ENCODE data around the gene HMCES. TPM values are rescaled to one million over a fixed set of nuclear protein-coding genes. Genes with fewer than 3 reads are reported as not detected.

Gene HMCES
- polyA plus RNA-seq, 1 of the 3 experiments (the other 2 are of a cell fraction), result 32.4 TPM

DNA sequence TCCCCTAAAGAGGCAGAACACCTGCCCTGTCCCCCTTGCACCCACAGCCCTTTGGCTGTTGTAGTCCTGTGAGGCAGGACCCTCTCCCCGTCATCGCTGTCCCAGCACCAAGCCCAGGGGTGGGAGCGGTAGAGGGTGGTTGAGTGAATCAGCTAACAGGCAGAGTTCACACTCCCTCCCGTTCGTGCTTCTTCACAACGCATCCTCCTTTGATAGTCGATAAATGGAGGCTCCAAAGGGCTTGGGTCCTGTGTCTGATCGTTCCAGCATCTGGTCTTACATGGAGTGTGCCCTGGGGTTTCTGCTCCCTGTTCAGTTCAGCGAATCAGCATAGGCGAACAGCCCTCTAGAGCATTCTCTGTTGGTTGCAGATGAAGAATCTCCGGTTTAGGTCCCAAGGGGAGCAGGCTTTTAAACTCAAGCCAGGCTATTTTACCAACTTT lies 820 bp upstream of the HMCES start:
- H3K36me3 ChIP-seq (replicated peaks in 1 of 2; ENCODE audit: control insufficient read depth in 1 of 2, insufficient read depth in 2 of 2, low read length in 1 of 2), result peaks cover 25 to 48% of the 10 kb centered on the region in 2 experiments
- CTCF ChIA-PET, result interaction anchor here (0.7 to 0.8 kb wide), 2 partner anchors 307 to 308 kb away, joined by 3 read pairs; no protein-coding TSS in a partner anchor

DNA sequence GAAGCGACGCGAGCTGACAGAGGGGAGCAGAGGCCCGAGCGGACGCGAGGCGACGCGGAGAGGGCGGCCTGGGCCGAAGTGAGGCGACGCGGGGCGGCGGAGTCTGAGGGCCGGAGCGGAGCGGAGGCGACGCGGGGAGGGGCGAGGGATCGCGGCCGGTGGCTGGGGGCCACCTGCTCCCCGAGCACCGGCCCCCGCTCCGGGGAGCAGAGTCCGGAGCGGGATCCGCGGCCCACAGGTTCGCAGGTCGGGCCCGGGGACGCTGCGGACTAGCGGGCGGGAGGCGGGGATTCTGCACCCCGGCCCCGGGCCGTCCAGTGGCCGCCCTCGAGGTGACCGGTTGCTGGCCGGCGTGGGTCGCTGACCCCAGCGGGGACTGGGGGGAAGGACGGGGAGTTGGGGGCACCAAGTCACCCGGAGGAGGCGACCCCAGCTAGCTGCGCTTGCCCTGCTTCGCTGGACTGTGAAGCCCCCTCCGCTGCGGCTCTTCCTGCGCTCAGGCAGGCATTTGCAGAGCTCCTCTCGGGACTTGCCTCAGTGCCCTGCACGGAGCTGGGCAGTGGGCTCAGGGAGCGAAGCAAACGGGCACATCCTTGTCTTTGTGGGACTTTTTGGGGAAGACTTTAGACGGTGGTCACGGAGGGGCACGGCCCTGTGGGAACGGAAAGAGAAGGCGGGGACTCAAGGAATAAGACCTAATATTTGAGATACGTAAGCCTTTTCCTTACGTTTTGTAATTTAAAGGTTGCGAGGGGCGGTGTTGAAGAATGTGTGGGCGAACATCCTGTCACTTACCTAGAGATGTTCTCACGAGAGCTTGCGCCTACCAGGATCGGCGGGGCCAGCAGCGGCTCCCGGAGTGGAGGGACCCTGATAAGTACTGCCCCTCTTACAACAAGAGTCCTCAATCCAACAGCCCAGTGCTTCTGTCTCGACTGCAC lies 566 bp downstream of the HMCES start:
- Histone ChIP-seq H3K4me2 (peak overlapping the region; percentile 88), H3K27me3 (ENCODE audit: insufficient read depth) (no peaks in the 10 kb centered on the region), H2AFZ (ENCODE audit: low read depth) (peak overlapping the region; percentile 85), H3K9me3 (no peaks in the 10 kb centered on the region; the same call in 1 of the 2 replicates), H3K4me1 (ENCODE audit: control insufficient read depth in 1 of 2, insufficient read depth in 2 of 2, low read depth in 1 of 2, low read length in 1 of 2) (peaks cover 11 to 14% of the 10 kb centered on the region in 2 experiments; a peak in 2 of 4 replicates), H3K4me3 (ENCODE audit: low read depth in 2 of 2, low read length in 1 of 2) (peak overlapping the region; percentile 79 to 84), H3K36me3 (replicated peaks in 1 of 2; ENCODE audit: control insufficient read depth in 1 of 2, insufficient read depth in 2 of 2, low read length in 1 of 2) (peaks cover 14 to 34% of the 10 kb centered on the region in 2 experiments), H3F3A (replicated peaks; ENCODE audit: insufficient read depth) (peaks cover 32% of the 10 kb centered on the region), H3K27ac (ENCODE audit: low read depth in 2 of 2, low read length in 1 of 2) (peak overlapping the region; percentile 77 to 87), H3K9ac (peak overlapping the region; percentile 83), H4K20me1 (ENCODE audit: insufficient read depth) (no peaks in the 10 kb centered on the region), H3K79me2 (ENCODE audit: insufficient read depth) (peaks cover 36% of the 10 kb centered on the region), H3K9me2 (no peaks in the 10 kb centered on the region)
- POLR2A ChIA-PET, result interaction anchor here (0.7 to 2.5 kb wide), 3 partner anchors 36 to 96 kb away, joined by 3 to 25 read pairs (median 4); partner anchors contain the start of gene CNBP
- 2% methylated on average over 43 of the region's 82 CpGs for whole genome bisulfite sequencing (ENCODE audit: low lambda C conversion rate)
- CTCF ChIA-PET, result interaction anchor here (0.8 to 2.6 kb wide), 7 partner anchors 10 to 308 kb away, joined by 3 to 9 read pairs (median 3); a partner anchor contains a TSS
- DNase-seq, result peak; percentile 72
- TF ChIP-seq, protein P1, sequence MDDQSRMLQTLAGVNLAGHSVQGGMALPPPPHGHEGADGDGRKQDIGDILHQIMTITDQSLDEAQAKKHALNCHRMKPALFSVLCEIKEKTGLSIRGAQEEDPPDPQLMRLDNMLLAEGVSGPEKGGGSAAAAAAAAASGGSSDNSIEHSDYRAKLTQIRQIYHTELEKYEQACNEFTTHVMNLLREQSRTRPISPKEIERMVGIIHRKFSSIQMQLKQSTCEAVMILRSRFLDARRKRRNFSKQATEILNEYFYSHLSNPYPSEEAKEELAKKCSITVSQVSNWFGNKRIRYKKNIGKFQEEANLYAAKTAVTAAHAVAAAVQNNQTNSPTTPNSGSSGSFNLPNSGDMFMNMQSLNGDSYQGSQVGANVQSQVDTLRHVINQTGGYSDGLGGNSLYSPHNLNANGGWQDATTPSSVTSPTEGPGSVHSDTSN (IDR thresholded peaks at IDR 0.05), result peak; percentile 54
- TF ChIP-seq RAD21 (IDR thresholded peaks at IDR 0.05; ENCODE audit: low read length) (no peak), FOXJ3 (CRISPR knock-in tag; IDR thresholded peaks at IDR 0.05) (no peak), RFX5 (IDR thresholded peaks at IDR 0.05; ENCODE audit: low read length) (no peak), TAF1 (IDR thresholded peaks at IDR 0.05; ENCODE audit: borderline replicate concordance, low read depth, low read length) (no peak), GABPA (IDR thresholded peaks at IDR 0.05; ENCODE audit: low read depth) (no peak), EZH2phosphoT487 (IDR thresholded peaks at IDR 0.05; ENCODE audit: borderline replicate concordance, low read depth) (no peak), TCF12 (IDR thresholded peaks at IDR 0.05) (no peak), RCOR1 (IDR thresholded peaks at IDR 0.05; ENCODE audit: low read length) (0 out of 2 replicates have a peak, but pooled peaks have one; percentile 21), JUND (IDR thresholded peaks at IDR 0.05) (no peak), SIN3A (IDR thresholded peaks at IDR 0.05; ENCODE audit: borderline replicate concordance, low read depth, low read length) (peak; percentile 75; the same call in 1 of the 2 replicates), NFIC (IDR thresholded peaks at IDR 0.05; ENCODE audit: borderline replicate concordance) (no peak), FOXM1 (IDR thresholded peaks at IDR 0.05; ENCODE audit: low read depth) (no peak)
- TF ChIP-seq, protein P2, sequence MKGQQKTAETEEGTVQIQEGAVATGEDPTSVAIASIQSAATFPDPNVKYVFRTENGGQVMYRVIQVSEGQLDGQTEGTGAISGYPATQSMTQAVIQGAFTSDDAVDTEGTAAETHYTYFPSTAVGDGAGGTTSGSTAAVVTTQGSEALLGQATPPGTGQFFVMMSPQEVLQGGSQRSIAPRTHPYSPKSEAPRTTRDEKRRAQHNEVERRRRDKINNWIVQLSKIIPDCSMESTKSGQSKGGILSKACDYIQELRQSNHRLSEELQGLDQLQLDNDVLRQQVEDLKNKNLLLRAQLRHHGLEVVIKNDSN (IDR thresholded peaks at IDR 0.05; ENCODE audit: borderline replicate concordance, low read depth), result no peak

More for the DNA sequence above, 820 bp upstream of the HMCES start:
- H3K4me2 ChIP-seq, result peak overlapping the region; percentile 88
- H3K9ac ChIP-seq, result peak overlapping the region; percentile 83; the same call in 1 of the 2 replicates
- H4K20me1 ChIP-seq (ENCODE audit: insufficient read depth), result no peaks in the 10 kb centered on the region
- no peaks in the 10 kb centered on the region for H3K9me2 ChIP-seq
- no peaks in the 10 kb centered on the region for H3K27me3 ChIP-seq (ENCODE audit: insufficient read depth)
- no peak overlapping the region for H2AFZ ChIP-seq (ENCODE audit: low read depth)
- peak overlapping the region; percentile 77 to 87 for H3K27ac ChIP-seq (ENCODE audit: low read depth in 2 of 2, low read length in 1 of 2)
- H3F3A ChIP-seq (replicated peaks; ENCODE audit: insufficient read depth), result peaks cover 40% of the 10 kb centered on the region
- POLR2A ChIA-PET, result interaction anchor here (0.7 to 2.5 kb wide), 3 partner anchors 30 to 162 kb away, joined by 3 to 25 read pairs (median 3); partner anchors contain the start of genes IFT122 and MBD4
- TF ChIP-seq, protein P3, sequence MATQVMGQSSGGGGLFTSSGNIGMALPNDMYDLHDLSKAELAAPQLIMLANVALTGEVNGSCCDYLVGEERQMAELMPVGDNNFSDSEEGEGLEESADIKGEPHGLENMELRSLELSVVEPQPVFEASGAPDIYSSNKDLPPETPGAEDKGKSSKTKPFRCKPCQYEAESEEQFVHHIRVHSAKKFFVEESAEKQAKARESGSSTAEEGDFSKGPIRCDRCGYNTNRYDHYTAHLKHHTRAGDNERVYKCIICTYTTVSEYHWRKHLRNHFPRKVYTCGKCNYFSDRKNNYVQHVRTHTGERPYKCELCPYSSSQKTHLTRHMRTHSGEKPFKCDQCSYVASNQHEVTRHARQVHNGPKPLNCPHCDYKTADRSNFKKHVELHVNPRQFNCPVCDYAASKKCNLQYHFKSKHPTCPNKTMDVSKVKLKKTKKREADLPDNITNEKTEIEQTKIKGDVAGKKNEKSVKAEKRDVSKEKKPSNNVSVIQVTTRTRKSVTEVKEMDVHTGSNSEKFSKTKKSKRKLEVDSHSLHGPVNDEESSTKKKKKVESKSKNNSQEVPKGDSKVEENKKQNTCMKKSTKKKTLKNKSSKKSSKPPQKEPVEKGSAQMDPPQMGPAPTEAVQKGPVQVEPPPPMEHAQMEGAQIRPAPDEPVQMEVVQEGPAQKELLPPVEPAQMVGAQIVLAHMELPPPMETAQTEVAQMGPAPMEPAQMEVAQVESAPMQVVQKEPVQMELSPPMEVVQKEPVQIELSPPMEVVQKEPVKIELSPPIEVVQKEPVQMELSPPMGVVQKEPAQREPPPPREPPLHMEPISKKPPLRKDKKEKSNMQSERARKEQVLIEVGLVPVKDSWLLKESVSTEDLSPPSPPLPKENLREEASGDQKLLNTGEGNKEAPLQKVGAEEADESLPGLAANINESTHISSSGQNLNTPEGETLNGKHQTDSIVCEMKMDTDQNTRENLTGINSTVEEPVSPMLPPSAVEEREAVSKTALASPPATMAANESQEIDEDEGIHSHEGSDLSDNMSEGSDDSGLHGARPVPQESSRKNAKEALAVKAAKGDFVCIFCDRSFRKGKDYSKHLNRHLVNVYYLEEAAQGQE (IDR thresholded peaks at IDR 0.05; ENCODE audit: low read depth, low read length), result no peak
- TF ChIP-seq GABPA (IDR thresholded peaks at IDR 0.05; ENCODE audit: low read depth) (no peak), YY1 (IDR thresholded peaks at IDR 0.05; ENCODE audit: low read depth) (no peak)
- no peaks in the 10 kb centered on the region; the same call in 1 of the 2 replicates for H3K9me3 ChIP-seq
- peak; percentile 47 for DNase-seq
- peaks cover 11 to 14% of the 10 kb centered on the region in 2 experiments; a peak in 2 of 4 replicates for H3K4me1 ChIP-seq (ENCODE audit: control insufficient read depth in 1 of 2, insufficient read depth in 2 of 2, low read depth in 1 of 2, low read length in 1 of 2)
- H3K4me3 ChIP-seq (ENCODE audit: low read depth in 2 of 2, low read length in 1 of 2), result no peak overlapping the region; a peak in 1 of 4 replicates
- H3K79me2 ChIP-seq (ENCODE audit: insufficient read depth), result peaks cover 31% of the 10 kb centered on the region
- WGBS (ENCODE audit: low lambda C conversion rate), result 90% methylated on average over 11 of the region's 11 CpGs
